NK-92 (cell line): ENCODE measurements around the gene TMEM175.
"Not testable (repeated sequence)": the region's sequence is repeated elsewhere in the genome, so short reads cannot be mapped to it uniquely, and the experiment has no call there.

ENCODE experiments used
- DNase-seq: peaks from one replicate; lab custom pipeline; 2025; ENCODE audit not compliant: unreplicated experiment; lab: John Stamatoyannopoulos, UW

Gene TMEM175

GRCh38 chr4:970046-970745, 37.9 kb downstream of the TMEM175 start:
- DNase-seq = no peak

GRCh38 chr4:970854-971520, 38.7 kb downstream of the TMEM175 start:
- DNase-seq = no peak

GRCh38 chr4:971666-972500, 39.6 kb downstream of the TMEM175 start:
- no peak for DNase-seq

GRCh38 chr4:972651-973424, 40.6 kb downstream of the TMEM175 start:
- no peak for DNase-seq

- peak; percentile 19 for DNase-seq
These were observed 41.5 kb downstream of the TMEM175 start, which contains the start of gene DGKQ for GRCh38 chr4:973431-974397. DGKQ (minus strand) TSS chr4:973569; CDS start chr4:973482, 87 bp downstream.

- DNase-seq = no peak
These were observed 42.4 kb downstream of the TMEM175 start for GRCh38 chr4:974668-975067.

GRCh38 chr4:976016-976415, 43.8 kb downstream of the TMEM175 start:
- DNase-seq = not testable (repeated sequence)

- DNase-seq = no peak
These were observed 46.9 kb downstream of the TMEM175 start for GRCh38 chr4:978957-979701.

GRCh38 chr4:982291-982690, 50.0 kb downstream of the TMEM175 start:
- no peak for DNase-seq

GRCh38 chr4:982814-983213, 50.6 kb downstream of the TMEM175 start:
- DNase-seq = no peak

GRCh38 chr4:984336-985054, 52.2 kb downstream of the TMEM175 start:
- DNase-seq = no peak

GRCh38 chr4:985123-985830, 53.0 kb downstream of the TMEM175 start:
- DNase-seq = no peak

- no peak for DNase-seq
These were observed 54.2 kb downstream of the TMEM175 start for GRCh38 chr4:986428-986878.

- DNase-seq = peak; percentile 17
These were observed 54.8 kb downstream of the TMEM175 start, which contains the start of gene IDUA for GRCh38 chr4:986879-987623. IDUA (plus strand) TSS chr4:987044; CDS start chr4:987085, 41 bp downstream.

- no peak for DNase-seq
These were observed 55.6 kb downstream of the TMEM175 start for GRCh38 chr4:987624-988513.
